Measurements from ENCODE around the gene JMJD8.

Gene JMJD8

DNA sequence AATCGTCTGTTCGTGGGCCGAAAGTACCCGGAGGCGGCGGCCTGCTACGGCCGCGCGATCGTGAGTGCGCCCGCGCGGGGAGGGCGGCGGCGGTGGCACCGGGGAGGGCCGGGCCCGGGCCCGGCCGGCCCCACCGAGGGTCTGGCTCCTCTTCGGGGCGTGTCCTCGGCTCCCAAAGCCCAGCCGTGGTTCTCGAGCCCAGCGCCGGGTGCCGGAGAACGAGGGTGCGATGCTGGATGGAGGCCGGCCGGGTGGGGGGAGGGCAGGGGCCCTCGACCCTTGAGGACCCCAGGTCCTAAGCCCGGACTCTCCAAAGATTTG, 3.5 kb downstream of the JMJD8 start:
- Histone ChIP-seq H3K36me3 (ENCODE audit: control insufficient read depth in 2 of 2, insufficient read depth in 1 of 2, low read length in 2 of 2) (peaks cover 3 to 42% of the 10 kb centered on the region in 2 experiments; a peak in 1 of 3 replicates), H3K4me1 (ENCODE audit: control insufficient read depth, insufficient read depth, low read length) (peaks cover 14% of the 10 kb centered on the region; the same call in 1 of the 2 replicates), H3K27ac (ENCODE audit: extremely low read depth, low read depth, low read length) (peak overlapping the region; percentile 97), H3K9me3 (ENCODE audit: control insufficient read depth, insufficient read depth, low read depth, low read length) (no peaks in the 10 kb centered on the region), H3K4me3 (ENCODE audit: low read depth, low read length) (peak overlapping the region; percentile 82)
- ChIA-PET CTCF (no interaction called here), POLR2A (interaction anchor here (0.9 to 5.4 kb wide), 10 partner anchors 9 to 108 kb away, joined by 3 to 57 read pairs (median 4); partner anchors contain the start of genes ANTKMT, CHTF18, RHOT2 and RPUSD1)
- TF ChIP-seq, protein P1, sequence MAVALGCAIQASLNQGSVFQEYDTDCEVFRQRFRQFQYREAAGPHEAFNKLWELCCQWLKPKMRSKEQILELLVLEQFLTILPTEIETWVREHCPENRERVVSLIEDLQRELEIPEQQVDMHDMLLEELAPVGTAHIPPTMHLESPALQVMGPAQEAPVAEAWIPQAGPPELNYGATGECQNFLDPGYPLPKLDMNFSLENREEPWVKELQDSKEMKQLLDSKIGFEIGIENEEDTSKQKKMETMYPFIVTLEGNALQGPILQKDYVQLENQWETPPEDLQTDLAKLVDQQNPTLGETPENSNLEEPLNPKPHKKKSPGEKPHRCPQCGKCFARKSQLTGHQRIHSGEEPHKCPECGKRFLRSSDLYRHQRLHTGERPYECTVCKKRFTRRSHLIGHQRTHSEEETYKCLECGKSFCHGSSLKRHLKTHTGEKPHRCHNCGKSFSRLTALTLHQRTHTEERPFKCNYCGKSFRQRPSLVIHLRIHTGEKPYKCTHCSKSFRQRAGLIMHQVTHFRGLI (tag by site-specific recombination; IDR thresholded peaks at IDR 0.05), result no peak
- TF ChIP-seq SP7 (tag by site-specific recombination; IDR thresholded peaks at IDR 0.05) (no peak), ZNF155 (tag by site-specific recombination; IDR thresholded peaks at IDR 0.05) (no peak), ZNF610 (tag by site-specific recombination; IDR thresholded peaks at IDR 0.05; ENCODE audit: borderline replicate concordance) (no peak), ZNF558 (tag by site-specific recombination; IDR thresholded peaks at IDR 0.05) (no peak), ZNF670 (tag by site-specific recombination; IDR thresholded peaks at IDR 0.05; ENCODE audit: low read depth) (no peak), ZNF792 (tag by site-specific recombination; IDR thresholded peaks at IDR 0.05) (no peak), ZNF175 (tag by site-specific recombination; IDR thresholded peaks at IDR 0.05) (no peak), ZNF292 (tag by site-specific recombination; IDR thresholded peaks at IDR 0.05; ENCODE audit: borderline replicate concordance, low read depth) (no peak), ZNF580 (tag by site-specific recombination; IDR thresholded peaks at IDR 0.05) (no peak), ZNF664 (tag by site-specific recombination; IDR thresholded peaks at IDR 0.05) (no peak)

DNA sequence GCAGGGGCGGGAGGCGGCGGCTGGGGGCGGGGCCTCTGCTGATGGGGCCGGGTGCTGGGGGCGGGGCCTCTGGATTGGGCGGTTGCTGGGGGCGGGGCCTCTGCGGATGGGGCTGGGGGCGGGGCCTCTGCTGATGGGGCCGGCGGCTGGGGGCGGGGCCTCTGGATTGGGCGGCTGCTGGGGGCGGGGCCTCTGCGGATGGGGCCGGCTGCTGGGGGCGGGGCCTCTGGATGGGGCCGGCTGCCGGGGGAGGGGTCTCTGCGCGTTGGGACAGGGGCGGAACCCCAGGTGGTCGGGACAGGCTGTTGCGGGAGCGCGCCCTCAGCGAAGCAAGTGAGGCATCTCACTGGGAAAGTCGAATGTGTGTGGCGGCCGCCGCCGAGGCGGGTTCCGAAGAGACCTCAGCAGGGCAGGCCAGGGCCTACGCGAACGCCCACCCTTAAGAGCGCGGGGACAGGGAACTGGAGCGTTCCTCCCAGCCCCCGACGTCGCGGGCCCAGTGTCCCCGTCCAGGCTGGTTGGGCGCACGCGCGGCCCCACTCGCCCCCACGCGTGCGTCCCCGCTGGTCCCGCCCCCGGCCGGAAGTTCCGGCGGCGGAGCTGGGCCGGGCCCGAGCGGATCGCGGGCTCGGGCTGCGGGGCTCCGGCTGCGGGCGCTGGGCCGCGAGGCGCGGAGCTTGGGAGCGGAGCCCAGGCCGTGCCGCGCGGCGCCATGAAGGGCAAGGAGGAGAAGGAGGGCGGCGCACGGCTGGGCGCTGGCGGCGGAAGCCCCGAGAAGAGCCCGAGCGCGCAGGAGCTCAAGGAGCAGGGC, 4.1 kb downstream of the JMJD8 start, which contains the start of gene STUB1:
STUB1 (plus strand) TSS at position 597 of the 811 bp plus-strand sequence; CDS start at position 713, 116 bp downstream.
- Histone ChIP-seq H3K27ac (ENCODE audit: extremely low read depth, low read depth, low read length) (peak within 1 kb of the TSS; percentile 97), H3K4me3 (ENCODE audit: low read depth, low read length) (peak within 1 kb of the TSS; percentile 82), H3K36me3 (ENCODE audit: control insufficient read depth in 2 of 2, insufficient read depth in 1 of 2, low read length in 2 of 2) (peaks cover 3 to 37% of the 10 kb centered on the region in 2 experiments; a peak in 1 of 3 replicates), H3K4me1 (ENCODE audit: control insufficient read depth, insufficient read depth, low read length) (peaks cover 14% of the 10 kb centered on the region; the same call in 1 of the 2 replicates), H3K9me3 (ENCODE audit: control insufficient read depth, insufficient read depth, low read depth, low read length) (no peaks in the 10 kb centered on the region)
- ChIA-PET CTCF (no interaction called here), POLR2A (interaction anchor here (0.9 to 5.4 kb wide), 10 partner anchors 10 to 108 kb away, joined by 3 to 57 read pairs (median 4); partner anchors contain the start of genes ANTKMT, CHTF18, RHOT2 and RPUSD1)
- TF ChIP-seq ZNF626 (tag by site-specific recombination; IDR thresholded peaks at IDR 0.05) (no peak), ZNF747 (tag by site-specific recombination; IDR thresholded peaks at IDR 0.05) (no peak), SCRT2 (tag by site-specific recombination; IDR thresholded peaks at IDR 0.05) (no peak), ZNF354C (tag by site-specific recombination; IDR thresholded peaks at IDR 0.05; ENCODE audit: borderline replicate concordance, low read depth) (no peak), KLF1 (tag by site-specific recombination; IDR thresholded peaks at IDR 0.05) (peak; percentile 64), PRDM10 (tag by site-specific recombination; IDR thresholded peaks at IDR 0.05) (peak; percentile 96), ZBTB48 (tag by site-specific recombination; IDR thresholded peaks at IDR 0.05) (0 out of 2 replicates have a peak, but pooled peaks have one; percentile 36), GLI2 (tag by site-specific recombination; IDR thresholded peaks at IDR 0.05; ENCODE audit: borderline replicate concordance, low read depth) (no peak), ZNF37A (tag by site-specific recombination; IDR thresholded peaks at IDR 0.05) (no peak), ZNF521 (tag by site-specific recombination; IDR thresholded peaks at IDR 0.05) (no peak), KLF16 (tag by site-specific recombination; IDR thresholded peaks at IDR 0.05) (peak; percentile 75), ZNF776 (tag by site-specific recombination; IDR thresholded peaks at IDR 0.05; ENCODE audit: borderline replicate concordance) (no peak), ZNF513 (tag by site-specific recombination; IDR thresholded peaks at IDR 0.05) (no peak), ZNF133 (tag by site-specific recombination; IDR thresholded peaks at IDR 0.05) (no peak), ZNF529 (tag by site-specific recombination; IDR thresholded peaks at IDR 0.05; ENCODE audit: insufficient replicate concordance) (no peak)
- TF ChIP-seq, protein P2, sequence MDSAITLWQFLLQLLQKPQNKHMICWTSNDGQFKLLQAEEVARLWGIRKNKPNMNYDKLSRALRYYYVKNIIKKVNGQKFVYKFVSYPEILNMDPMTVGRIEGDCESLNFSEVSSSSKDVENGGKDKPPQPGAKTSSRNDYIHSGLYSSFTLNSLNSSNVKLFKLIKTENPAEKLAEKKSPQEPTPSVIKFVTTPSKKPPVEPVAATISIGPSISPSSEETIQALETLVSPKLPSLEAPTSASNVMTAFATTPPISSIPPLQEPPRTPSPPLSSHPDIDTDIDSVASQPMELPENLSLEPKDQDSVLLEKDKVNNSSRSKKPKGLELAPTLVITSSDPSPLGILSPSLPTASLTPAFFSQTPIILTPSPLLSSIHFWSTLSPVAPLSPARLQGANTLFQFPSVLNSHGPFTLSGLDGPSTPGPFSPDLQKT (IDR thresholded peaks at IDR 0.05; ENCODE audit: borderline replicate concordance, low read depth, low read length), result peak; percentile 49; the same call in 1 of the 2 replicates

Measured in HEK293 (cell line).